Activated naive CD4-positive, alpha-beta T cell treated with anti-CD3 and anti-CD28 coated beads for 36 hours (primary cell): ENCODE data around the gene RNF31. TPM values are rescaled to one million over a fixed set of nuclear protein-coding genes. Genes with fewer than 3 reads are reported as not detected.

Experiments used
- CTCF ChIA-PET: fragments of 350-600 bp; sonication (Branson Sonifier 250); formaldehyde crosslinking; loops from one replicate; lab custom pipeline; 2021; ENCODE audit warnings: antibody characterized with exemption; lab: Charles Lee
- DNase-seq: peaks from one replicate; pipeline ENCODE4 v3.0.0-alpha.2; 2020
- H3K27ac Mint-ChIP-seq: one replicate; pipeline ENCODE4 v1.8.0; 2021; ENCODE audit warnings: mild to moderate bottlenecking, mixed read lengths
- H3K27me3 Mint-ChIP-seq: one replicate; pipeline ENCODE4 v1.8.0; 2021; ENCODE audit warnings: low read depth, mixed read lengths
- H3K36me3 Mint-ChIP-seq: one replicate; pipeline ENCODE4 v1.8.0; 2021; ENCODE audit warnings: low read depth, mixed read lengths
- H3K4me1 Mint-ChIP-seq: one replicate; pipeline ENCODE4 v1.8.0; 2021; ENCODE audit warnings: low read depth, mixed read lengths
- H3K4me3 Mint-ChIP-seq: one replicate; pipeline ENCODE4 v1.8.0; 2021; ENCODE audit warnings: mild to moderate bottlenecking, moderate library complexity, mixed read lengths
- H3K9me3 Mint-ChIP-seq: one replicate; pipeline ENCODE4 v1.8.0; 2021; ENCODE audit warnings: mixed read lengths
- intact Hi-C: fragments of 100-400 bp; cut with micrococcal nuclease; formaldehyde crosslinking; loops from one replicate; pipeline ENCODE4 v1.15.1; 2023
- total RNA-seq, 2 experiments: library from RNA; stranded (reverse); gene quantifications; one replicate each; pipeline ENCODE4 v1.2.3, GENCODE V29; 2021

Gene RNF31
- total RNA-seq, 2 experiments from 2014 or later: 51.1 to 53.8 TPM

DNA sequence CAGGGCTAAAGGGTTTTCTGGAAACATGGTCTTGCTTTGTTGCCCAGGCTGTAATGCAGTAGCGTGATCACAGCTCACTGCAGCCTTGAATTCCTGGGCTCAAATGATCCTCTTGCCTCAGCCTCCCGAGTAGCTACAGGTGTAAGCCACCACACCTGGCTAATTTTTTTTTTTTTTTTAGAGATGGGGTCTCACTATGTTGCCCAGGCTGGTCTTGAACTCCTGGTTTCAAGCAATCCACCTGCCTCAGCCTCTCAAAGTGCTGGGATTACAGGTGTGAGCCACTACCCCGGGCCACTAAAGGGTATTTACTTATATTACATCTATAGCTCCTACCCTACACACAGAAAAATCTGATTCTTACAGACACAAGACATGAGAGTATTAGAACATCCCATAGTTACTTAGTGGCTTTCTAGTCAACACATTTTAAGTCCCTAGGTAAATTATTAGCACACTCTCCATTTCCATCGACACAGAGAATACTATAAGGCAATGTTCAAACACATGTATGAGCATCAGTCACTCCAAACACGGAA, 38.9 kb upstream of the RNF31 start:
- CTCF ChIA-PET: interaction anchor here (0.6 to 11.7 kb wide), 33 partner anchors 10 to 519 kb away, joined by 3 to 237 read pairs (median 4); partner anchors contain the start of genes CARMIL3, CIDEB, EMC9 and IRF9
- peak overlapping the region; percentile 50 for H3K4me3 Mint-ChIP-seq
- intact Hi-C loops: loop anchor here (1.0 kb wide), 3 partner anchors 50 to 94 kb away; no protein-coding TSS in a partner anchor
- no peaks in the 10 kb centered on the region for H3K27me3 Mint-ChIP-seq
- no peaks in the 10 kb centered on the region for H3K9me3 Mint-ChIP-seq
- H3K27ac Mint-ChIP-seq: peak overlapping the region; percentile 97
- H3K36me3 Mint-ChIP-seq: peaks cover 16% of the 10 kb centered on the region
- DNase-seq: no peak
- H3K4me1 Mint-ChIP-seq: peaks cover 10% of the 10 kb centered on the region

DNA sequence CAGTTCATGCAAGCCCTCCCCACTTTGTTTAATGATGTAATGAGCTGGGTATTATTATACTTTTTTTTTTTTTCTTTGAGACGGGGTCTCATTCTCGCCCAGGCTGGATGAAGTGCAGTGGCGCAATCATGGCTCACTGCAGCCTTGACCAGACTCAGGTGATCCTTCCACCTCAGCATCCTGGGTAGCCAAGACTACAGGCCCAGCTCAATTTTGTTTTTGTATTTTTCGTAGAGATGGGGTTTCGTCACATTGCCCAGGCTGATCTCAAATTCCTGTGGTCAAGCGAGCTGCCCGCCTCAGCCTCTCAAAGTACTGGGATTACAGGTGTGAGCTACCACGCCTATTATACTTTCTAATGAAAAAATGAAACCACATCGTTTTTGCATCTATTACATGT, 37.2 kb upstream of the RNF31 start:
- Mint-ChIP-seq H3K4me3 (no peak overlapping the region), H3K27me3 (no peaks in the 10 kb centered on the region), H3K27ac (no peak overlapping the region), H3K36me3 (peaks cover under 1% of the 10 kb centered on the region), H3K9me3 (no peaks in the 10 kb centered on the region), H3K4me1 (peaks cover 10% of the 10 kb centered on the region)
- intact Hi-C loops: loop anchor here (10.0 kb wide), 2 partner anchors 805 to 1105 kb away; partner anchors contain the start of genes BCL2L2 and PPP1R3E
- no peak for DNase-seq
- CTCF ChIA-PET: interaction anchor here (0.7 to 11.7 kb wide), 17 partner anchors 9 to 321 kb away, joined by 3 to 237 read pairs (median 4); partner anchors contain the start of genes CIDEB, EMC9, IRF9 and PCK2

DNA sequence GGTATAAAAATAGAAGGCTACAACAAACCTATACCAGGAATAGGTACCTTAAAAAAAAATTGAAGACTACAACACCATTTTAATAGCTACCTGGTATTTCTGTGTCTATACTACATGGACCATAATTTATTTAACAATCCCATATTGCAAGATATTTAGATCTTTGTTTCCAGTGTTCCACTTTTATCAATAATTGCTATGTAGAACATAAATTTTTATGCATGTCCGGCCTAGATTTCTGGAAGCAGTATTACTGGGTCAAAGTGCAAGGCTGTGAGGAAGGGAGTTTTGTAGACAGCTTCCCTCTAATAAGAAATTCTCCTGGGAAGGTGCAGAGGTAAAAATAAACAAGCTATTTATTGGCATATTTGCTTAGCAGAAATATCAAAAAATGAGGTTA, 36.8 kb upstream of the RNF31 start:
- CTCF ChIA-PET: interaction anchor here (0.8 to 11.7 kb wide), 13 partner anchors 9 to 197 kb away, joined by 3 to 237 read pairs (median 4); partner anchors contain the start of genes CIDEB, DHRS4L2, EMC9 and IRF9
- Mint-ChIP-seq H3K27me3 (no peaks in the 10 kb centered on the region), H3K27ac (no peak overlapping the region), H3K9me3 (no peaks in the 10 kb centered on the region), H3K4me1 (peaks cover 13% of the 10 kb centered on the region), H3K36me3 (peaks cover 3% of the 10 kb centered on the region), H3K4me3 (no peak overlapping the region)
- intact Hi-C loops: loop anchor here (10.0 kb wide), 2 partner anchors 806 to 1106 kb away; partner anchors contain the start of genes BCL2L2 and PPP1R3E
- DNase-seq: no peak

DNA sequence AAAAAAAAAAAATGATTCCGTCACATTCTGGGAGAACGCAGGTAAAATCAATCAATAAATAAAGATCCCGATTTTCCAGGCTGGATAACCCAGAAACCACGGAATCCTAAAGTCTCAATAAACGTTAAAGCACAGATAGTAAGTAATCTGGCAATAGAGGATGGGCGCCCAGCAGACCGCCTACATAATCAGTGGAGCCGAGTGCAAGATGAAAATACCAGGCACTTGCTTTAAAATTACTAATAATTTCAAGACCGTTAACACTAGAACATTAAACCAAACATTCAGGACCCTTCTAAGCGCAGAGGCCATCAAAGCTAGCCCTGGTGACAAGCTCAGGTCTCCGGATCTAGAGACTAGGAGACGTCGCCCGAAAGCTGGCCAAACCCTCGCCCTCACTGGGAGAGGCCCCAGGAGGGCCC, 33.9 kb upstream of the RNF31 start:
- Mint-ChIP-seq H3K27me3 (no peaks in the 10 kb centered on the region), H3K9me3 (no peaks in the 10 kb centered on the region), H3K4me1 (peaks cover 25% of the 10 kb centered on the region), H3K4me3 (peak overlapping the region; percentile 99), H3K36me3 (peaks cover 21% of the 10 kb centered on the region), H3K27ac (peak overlapping the region; percentile 100)
- intact Hi-C loops: loop anchor here (10.0 kb wide), 2 partner anchors 809 to 1109 kb away; partner anchors contain the start of genes BCL2L2 and PPP1R3E
- no peak for DNase-seq
- CTCF ChIA-PET: interaction anchor here (0.7 to 4.1 kb wide), 8 partner anchors 8 to 1037 kb away, joined by 3 to 20 read pairs (median 6); partner anchors contain the start of genes PCK2, PSME1 and TINF2

DNA sequence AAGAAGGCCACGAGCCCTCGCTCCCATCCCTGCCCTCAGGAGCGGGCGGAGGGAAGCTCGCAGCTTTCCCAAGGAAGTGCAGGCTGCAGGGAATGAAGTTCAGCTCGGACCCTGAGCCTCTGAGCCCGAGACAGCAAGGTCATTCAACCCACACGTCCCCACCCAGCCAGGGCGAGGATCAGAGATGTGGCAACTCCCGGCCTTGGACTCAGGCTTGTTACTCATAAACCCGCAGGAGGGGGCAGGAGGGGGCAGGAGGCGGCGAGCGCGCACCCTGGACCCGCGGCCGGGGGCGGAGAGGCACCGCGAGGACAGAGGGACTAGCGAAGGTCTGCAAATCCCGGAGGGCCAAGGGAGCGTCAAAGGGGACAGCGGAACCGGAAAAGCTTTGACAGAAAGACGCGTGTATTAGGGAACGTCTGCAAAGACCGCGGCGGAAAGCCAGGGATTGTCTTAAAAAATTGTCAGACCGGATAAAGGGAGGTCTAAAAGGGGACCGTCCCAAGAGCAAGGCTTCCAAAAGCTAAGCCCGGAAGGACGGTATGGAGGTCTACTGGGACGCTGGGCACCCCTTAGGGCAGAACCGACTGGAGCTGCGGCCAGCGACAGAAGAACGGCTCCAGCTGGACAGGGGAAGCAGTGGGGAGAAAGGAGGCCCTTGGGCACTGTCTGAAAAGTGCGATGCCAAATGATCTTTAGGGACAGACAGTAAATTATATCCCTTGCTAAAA, 33.3 kb upstream of the RNF31 start:
- H3K27ac Mint-ChIP-seq: peak overlapping the region; percentile 100
- peak overlapping the region; percentile 99 for H3K4me3 Mint-ChIP-seq
- CTCF ChIA-PET: interaction anchor here (0.7 to 4.1 kb wide), 11 partner anchors 8 to 1037 kb away, joined by 3 to 20 read pairs (median 6); partner anchors contain the start of genes IRF9, PCK2, PSME1 and PSME2
- H3K4me1 Mint-ChIP-seq: peaks cover 22% of the 10 kb centered on the region
- H3K27me3 Mint-ChIP-seq: no peaks in the 10 kb centered on the region
- intact Hi-C loops: loop anchor here (1.0 to 10.0 kb wide), 18 partner anchors 20 to 1109 kb away; partner anchors contain the start of genes BCL2L2, CHMP4A, DHRS1 and DHRS4L2
- DNase-seq: peak; percentile 91
- no peaks in the 10 kb centered on the region for H3K9me3 Mint-ChIP-seq
- H3K36me3 Mint-ChIP-seq: peaks cover 27% of the 10 kb centered on the region

DNA sequence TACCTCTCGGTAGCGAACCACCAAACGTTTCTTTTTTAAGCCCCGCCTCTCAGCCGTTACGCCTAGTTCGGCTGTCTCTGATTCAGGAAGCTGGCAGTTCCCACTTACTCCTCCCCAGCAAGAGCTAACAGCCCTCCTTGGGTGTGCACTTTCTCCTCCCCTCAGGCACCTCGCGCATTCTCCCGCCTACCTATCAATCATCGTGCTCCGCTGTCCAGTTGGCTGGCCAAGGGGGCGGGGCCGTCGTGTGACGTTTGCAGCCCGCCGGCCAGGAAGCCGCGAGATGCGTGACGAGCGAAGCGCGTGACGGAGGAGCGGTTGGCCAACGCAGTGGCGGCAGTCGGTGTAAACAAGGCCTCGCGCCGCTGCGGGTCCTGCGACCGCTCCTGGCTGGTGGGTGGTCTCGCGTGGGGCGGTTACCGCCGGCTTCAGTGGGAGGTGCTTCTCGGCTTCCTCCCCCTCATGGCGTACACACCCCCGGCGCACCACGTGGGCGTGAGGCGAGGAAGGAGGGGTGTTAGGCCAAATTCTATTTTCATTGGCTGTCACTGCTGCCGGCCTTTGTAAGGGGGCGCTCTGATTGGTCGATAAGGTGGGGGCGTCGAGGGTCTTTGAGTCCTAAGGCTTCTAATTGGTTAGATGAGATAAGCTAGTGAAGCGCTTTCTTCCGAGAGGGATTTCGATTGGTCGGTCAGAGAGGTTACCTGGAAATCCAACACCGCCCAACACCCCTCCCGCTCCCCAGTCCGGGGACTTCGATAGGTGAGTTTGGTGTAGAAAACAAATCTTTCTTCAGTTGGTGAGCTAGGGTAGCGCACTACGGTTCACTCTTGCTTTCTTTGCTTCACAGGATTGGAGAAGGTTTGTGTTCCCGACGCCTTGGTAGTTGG, 32.5 kb upstream of the RNF31 start, which contains the start of the genes DCAF11 and NRL:
Gene DCAF11 (plus strand): TSS at position 246 of the 890 bp plus-strand sequence. CDS start 818 bp downstream, outside the sequence.
Gene NRL (minus strand): TSS at position 418 of the 890 bp plus-strand sequence. CDS start 32,101 bp downstream, outside the sequence.
- Mint-ChIP-seq H3K4me1 (peaks cover 18% of the 10 kb centered on the region), H3K9me3 (no peaks in the 10 kb centered on the region), H3K36me3 (peaks cover 33% of the 10 kb centered on the region), H3K27me3 (no peaks in the 10 kb centered on the region), H3K4me3 (peak within 1 kb of the TSS; percentile 99), H3K27ac (peak within 1 kb of the TSS; percentile 100)
- intact Hi-C loops: loop anchor here (1.0 to 10.0 kb wide), 20 partner anchors 20 to 1110 kb away; partner anchors contain the start of genes AP1G2, BCL2L2, CHMP4A and DHRS1
- DNase-seq: peak; percentile 99
- CTCF ChIA-PET: interaction anchor here (0.7 to 4.1 kb wide), 10 partner anchors 9 to 128 kb away, joined by 3 to 20 read pairs (median 8); partner anchors contain the start of genes IRF9, PSME1, PSME2 and RNF31

DNA sequence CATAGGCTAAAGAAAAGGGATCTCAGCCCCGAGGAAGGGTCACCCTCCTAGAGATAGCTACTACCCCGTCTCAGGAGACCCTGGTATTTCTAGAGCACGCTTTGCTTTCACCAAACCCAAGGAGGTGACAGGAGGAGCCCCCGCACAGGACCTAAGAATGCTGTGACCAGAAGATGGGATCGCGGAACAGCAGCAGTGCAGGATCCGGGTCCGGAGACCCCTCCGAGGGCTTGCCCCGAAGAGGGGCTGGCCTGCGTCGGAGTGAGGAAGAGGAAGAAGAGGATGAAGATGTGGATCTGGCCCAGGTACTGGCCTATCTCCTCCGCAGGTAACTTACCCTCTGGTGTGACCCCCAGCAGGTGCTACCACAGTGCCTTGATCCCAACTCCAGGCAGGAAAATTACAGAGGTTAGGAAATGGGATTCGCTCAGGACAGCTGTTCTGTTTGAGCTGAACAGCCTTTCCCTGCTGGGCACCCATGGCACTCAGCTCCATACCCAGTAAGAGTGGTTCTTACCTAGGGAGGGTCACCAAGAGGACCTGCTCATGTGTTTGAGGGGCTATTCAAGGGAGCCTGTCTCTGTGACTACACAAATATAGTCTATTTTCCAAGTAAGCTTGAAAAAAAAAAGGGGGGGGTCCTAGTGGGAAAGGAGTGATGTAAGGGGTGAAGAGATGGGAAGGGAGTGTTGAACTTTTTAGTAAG, 31.7 kb upstream of the RNF31 start:
- no peak for DNase-seq
- H3K36me3 Mint-ChIP-seq: peaks cover 33% of the 10 kb centered on the region
- H3K4me1 Mint-ChIP-seq: peaks cover 18% of the 10 kb centered on the region
- intact Hi-C loops: loop anchor here (1.0 to 10.0 kb wide), 4 partner anchors 80 to 1111 kb away; partner anchors contain the start of genes AP1G2, BCL2L2, PPP1R3E and TM9SF1
- no peaks in the 10 kb centered on the region for H3K27me3 Mint-ChIP-seq
- CTCF ChIA-PET: interaction anchor here (0.7 to 4.1 kb wide), 8 partner anchors 18 to 58 kb away, joined by 3 to 20 read pairs (median 12); partner anchors contain the start of genes IRF9, PSME1, PSME2 and RNF31
- H3K9me3 Mint-ChIP-seq: no peaks in the 10 kb centered on the region
- peak overlapping the region; percentile 99 for H3K4me3 Mint-ChIP-seq
- peak overlapping the region; percentile 100 for H3K27ac Mint-ChIP-seq

DNA sequence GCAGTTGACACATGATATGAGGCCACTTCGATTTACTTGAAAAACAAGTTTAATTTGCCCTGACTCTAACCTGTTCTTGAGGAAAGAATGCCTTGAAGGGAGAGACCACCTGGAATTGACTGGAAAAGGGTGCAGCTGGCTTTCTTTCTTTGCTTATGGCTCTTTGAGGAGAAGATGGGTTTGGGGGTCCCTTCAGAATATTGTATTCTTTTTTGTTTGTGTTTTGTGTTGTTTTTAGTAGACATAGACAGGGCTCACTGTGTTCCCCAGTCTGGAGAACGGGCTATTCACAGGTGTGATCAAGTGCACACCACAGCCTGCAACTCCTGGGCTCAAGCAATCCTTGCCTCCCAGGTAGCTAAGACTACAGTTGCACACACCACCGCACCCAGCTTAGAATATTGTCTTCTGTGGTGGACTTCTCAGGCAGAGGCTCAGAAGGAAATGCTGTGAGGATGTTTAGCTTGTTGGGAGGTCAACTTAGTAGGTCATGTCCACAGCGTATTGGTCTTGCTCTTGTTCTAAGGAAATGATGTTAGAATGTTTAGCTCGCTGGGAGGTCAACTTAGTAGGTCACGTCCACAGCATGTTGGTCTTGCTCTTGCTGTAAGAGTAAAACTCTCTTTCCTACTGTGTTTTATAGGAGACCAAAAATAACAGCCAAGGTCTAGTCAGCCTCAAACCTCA, 31.0 kb upstream of the RNF31 start:
- Mint-ChIP-seq H3K27ac (peak overlapping the region; percentile 100), H3K4me1 (peaks cover 18% of the 10 kb centered on the region), H3K36me3 (peaks cover 36% of the 10 kb centered on the region), H3K4me3 (peak overlapping the region; percentile 99), H3K27me3 (no peaks in the 10 kb centered on the region), H3K9me3 (no peaks in the 10 kb centered on the region)
- CTCF ChIA-PET: interaction anchor here (1.0 to 4.1 kb wide), 4 partner anchors 11 to 58 kb away, joined by 3 to 20 read pairs (median 10); partner anchors contain the start of gene IRF9
- no peak for DNase-seq
- intact Hi-C loops: loop anchor here (10.0 kb wide), 2 partner anchors 811 to 1111 kb away; partner anchors contain the start of genes BCL2L2 and PPP1R3E

DNA sequence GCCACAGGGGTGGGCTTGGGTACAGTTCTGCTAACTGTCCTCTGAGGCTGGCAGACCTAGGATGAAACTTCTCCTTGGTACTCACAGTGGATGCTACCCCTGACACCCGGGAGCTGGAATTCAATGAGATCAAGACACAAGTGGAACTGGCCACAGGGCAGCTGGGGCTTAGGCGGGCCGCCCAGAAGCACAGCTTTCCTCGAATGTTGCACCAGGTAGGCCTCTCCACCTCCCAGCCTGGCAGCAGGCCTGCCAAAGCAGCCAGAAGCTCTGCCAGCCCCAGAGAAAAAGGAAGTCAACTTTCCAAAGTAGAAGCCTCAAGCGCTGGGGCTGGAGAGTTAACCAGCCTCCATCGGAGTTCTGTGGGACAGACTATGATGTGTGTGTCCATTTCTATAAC, 30.1 kb upstream of the RNF31 start:
- Mint-ChIP-seq H3K4me1 (peaks cover 18% of the 10 kb centered on the region), H3K27me3 (no peaks in the 10 kb centered on the region), H3K36me3 (peaks cover 36% of the 10 kb centered on the region)

DNA sequence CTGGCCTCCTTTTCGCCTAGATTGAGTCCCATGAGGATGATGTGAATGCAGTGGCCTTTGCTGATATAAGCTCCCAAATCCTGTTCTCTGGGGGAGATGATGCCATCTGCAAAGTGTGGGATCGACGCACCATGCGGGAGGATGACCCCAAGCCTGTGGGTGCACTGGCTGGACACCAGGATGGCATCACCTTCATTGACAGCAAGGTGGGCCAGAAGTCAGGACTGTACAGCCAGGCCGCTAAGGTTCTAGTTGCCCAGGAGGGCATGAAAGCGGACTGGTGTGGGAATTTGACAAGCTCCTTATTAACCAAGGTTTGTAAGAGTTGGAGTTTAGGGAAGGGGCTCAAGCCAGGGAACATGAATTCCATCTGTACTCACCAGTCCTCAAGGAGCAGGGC, 27.6 kb upstream of the RNF31 start:
- intact Hi-C loops: loop anchor here (10.0 kb wide), 2 partner anchors 815 to 1115 kb away; partner anchors contain the start of genes BCL2L2 and PPP1R3E
- peaks cover 18% of the 10 kb centered on the region for H3K4me1 Mint-ChIP-seq
- CTCF ChIA-PET: interaction anchor here (0.7 to 0.8 kb wide), 2 partner anchors 9 to 29 kb away, joined by 3 to 4 read pairs; no protein-coding TSS in a partner anchor
- peaks cover 44% of the 10 kb centered on the region for H3K36me3 Mint-ChIP-seq
- no peak overlapping the region for H3K4me3 Mint-ChIP-seq
- DNase-seq: no peak
- H3K27ac Mint-ChIP-seq: no peak overlapping the region
- H3K27me3 Mint-ChIP-seq: no peaks in the 10 kb centered on the region
- no peaks in the 10 kb centered on the region for H3K9me3 Mint-ChIP-seq

More for the DNA sequence above, 30.1 kb upstream of the RNF31 start:
- DNase-seq: no peak
- Mint-ChIP-seq H3K27ac (no peak overlapping the region), H3K4me3 (no peak overlapping the region), H3K9me3 (no peaks in the 10 kb centered on the region)
- intact Hi-C loops: loop anchor here (10.0 kb wide), 2 partner anchors 812 to 1112 kb away; partner anchors contain the start of genes BCL2L2 and PPP1R3E
- CTCF ChIA-PET: interaction anchor here (1.0 to 4.1 kb wide), 5 partner anchors 10 to 190 kb away, joined by 3 to 20 read pairs (median 3); partner anchors contain the start of gene CIDEB
